Breast epithelium (tissue), 4 donors: ENCODE measurements around the gene C12orf42. TPM values are rescaled to one million over a fixed set of nuclear protein-coding genes. Genes with fewer than 3 reads are reported as not detected.

Experiments
- DNase-seq, 2 donors: peaks; one replicate each; pipeline ENCODE4 v3.0.0-alpha.2; 2019; ENCODE audit warnings: low spot score in 2 of 2
- H3K27ac ChIP-seq, 2 donors: fragments of 200-600 bp; sonication (generic) in 1 of 2; one replicate each; pipeline ENCODE4 v1.5.1; 2016 to 2019; ENCODE audit warnings: mild to moderate bottlenecking in 1 of 2
- H3K27me3 ChIP-seq, 2 donors: fragments of 200-600 bp; sonication (generic) in 1 of 2; one replicate each; pipeline versions ENCODE4 v1.5.1 to v1.6.0; 2017 to 2019; ENCODE audit warnings: control low read depth in 1 of 2, mild to moderate bottlenecking in 1 of 2
- H3K36me3 ChIP-seq: fragments of 200-600 bp; one replicate; pipeline ENCODE4 v1.5.1; 2019
- H3K4me1 ChIP-seq, 2 donors: fragments of 200-600 bp; sonication (generic); one replicate each; pipeline ENCODE4 v1.5.1; 2016 to 2019; ENCODE audit warnings: control low read depth in 1 of 2
- H3K4me3 ChIP-seq, 3 donors: fragments of 200-600 bp; sonication (generic); 1 replicate in 2 of 3; 2 replicates in 1 of 3; pipeline ENCODE4 v1.5.1; 2016 to 2019; ENCODE audit warnings: mild to moderate bottlenecking in 3 of 3, moderate library complexity in 2 of 3
- H3K9me3 ChIP-seq, 2 donors: fragments of 200-600 bp; sonication (generic) in 1 of 2; one replicate each; pipeline ENCODE4 v1.5.1; 2016 to 2019; ENCODE audit warnings: control low read depth in 1 of 2
- CTCF ChIP-seq, 3 donors: fragments of 450-650 bp; IDR thresholded peaks; one replicate each; pipeline ENCODE4 v1.5.1; 2016 to 2017; ENCODE audit warnings: antibody characterized with exemption in 3 of 3, mild to moderate bottlenecking in 3 of 3, moderate library complexity in 3 of 3
- POLR2A ChIP-seq: fragments of 450-650 bp; IDR thresholded peaks from one replicate; pipeline ENCODE4 v1.6.1; 2016; ENCODE audit warnings: antibody characterized with exemption, mild to moderate bottlenecking, moderate library complexity
- POLR2AphosphoS5 ChIP-seq, 3 donors: sonication (generic); formaldehyde crosslinking; IDR thresholded peaks; one replicate each; pipeline ENCODE4 v1.6.1; 2017; ENCODE audit warnings: antibody characterized with exemption in 3 of 3
- intact Hi-C: fragments of 100-400 bp; cut with DNase I; formaldehyde crosslinking; loops from one replicate; pipeline ENCODE4 v1.15.1; 2023; ENCODE audit warnings: low total_unique reads
- total RNA-seq, 3 donors: library from RNA; depleted of rRNA; stranded (reverse); fragments of >200 nt; gene quantifications; one replicate each; pipeline ENCODE4 v1.1.0, GENCODE V29; 2016

The C12orf42 gene
- total RNA-seq, 3 donors from 2014 or later, result 1.6 TPM; not detected in 2

GRCh38 chr12:103353913-103354312 lies 141.9 kb downstream of the C12orf42 start:
- H3K27me3 ChIP-seq, result no peaks in the 10 kb centered on the region
- no peaks in the 10 kb centered on the region for H3K36me3 ChIP-seq
- no peak for TF ChIP-seq POLR2A
- TF ChIP-seq POLR2AphosphoS5 (IDR thresholded peaks at IDR 0.05), result no peak
- TF ChIP-seq CTCF (IDR thresholded peaks at IDR 0.05), result no peak
- H3K4me1 ChIP-seq, result no peaks in the 10 kb centered on the region
- no peaks in the 10 kb centered on the region for H3K9me3 ChIP-seq
- no peak overlapping the region for H3K4me3 ChIP-seq
- no peak for DNase-seq
- no peak overlapping the region for H3K27ac ChIP-seq
- intact Hi-C loops, result no loop called here

- Histone ChIP-seq H3K27ac (no peak overlapping the region), H3K9me3 (peaks cover 0 to 5% of the 10 kb centered on the region in 2 donors), H3K4me3 (no peak overlapping the region), H3K27me3 (no peaks in the 10 kb centered on the region), H3K36me3 (no peaks in the 10 kb centered on the region), H3K4me1 (no peaks in the 10 kb centered on the region)
- no peak for TF ChIP-seq CTCF (IDR thresholded peaks at IDR 0.05)
- TF ChIP-seq POLR2AphosphoS5 (IDR thresholded peaks at IDR 0.05), result no peak
- TF ChIP-seq POLR2A, result no peak
- intact Hi-C loops, result no loop called here
- DNase-seq, result no peak
Observed at GRCh38 chr12:103350116-103350515, 145.7 kb downstream of the C12orf42 start.

DNA sequence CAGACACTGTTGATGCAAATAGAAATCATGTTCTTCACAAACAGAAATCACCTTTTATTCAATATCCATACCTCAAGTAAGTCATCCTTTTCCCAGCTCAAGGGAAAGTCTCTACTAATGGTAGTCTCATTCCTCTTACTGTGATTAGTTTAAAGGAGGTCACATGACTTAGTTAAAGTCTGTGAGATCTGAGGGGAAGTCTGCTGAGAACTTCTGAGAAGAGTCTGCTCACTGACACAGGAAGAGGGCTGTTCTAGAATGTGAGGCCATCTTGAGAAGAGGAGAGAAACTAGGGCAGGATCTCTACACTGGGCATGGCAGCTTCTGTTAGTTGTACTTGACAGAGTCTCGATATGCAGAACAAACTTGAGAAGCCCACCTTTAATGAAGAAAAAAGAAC lies 146.8 kb downstream of the C12orf42 start:
- intact Hi-C loops, result no loop called here
- Histone ChIP-seq H3K9me3 (peaks cover 0 to 5% of the 10 kb centered on the region in 2 donors), H3K27ac (no peak overlapping the region), H3K4me3 (no peak overlapping the region), H3K27me3 (no peaks in the 10 kb centered on the region), H3K4me1 (no peaks in the 10 kb centered on the region), H3K36me3 (no peaks in the 10 kb centered on the region)
- DNase-seq, result no peak
- no peak for TF ChIP-seq POLR2A
- TF ChIP-seq CTCF (IDR thresholded peaks at IDR 0.05), result no peak
- TF ChIP-seq POLR2AphosphoS5 (IDR thresholded peaks at IDR 0.05), result no peak

- Histone ChIP-seq H3K9me3 (peaks cover 0 to 6% of the 10 kb centered on the region in 2 donors), H3K36me3 (no peaks in the 10 kb centered on the region), H3K27me3 (no peaks in the 10 kb centered on the region), H3K27ac (no peak overlapping the region), H3K4me1 (no peaks in the 10 kb centered on the region), H3K4me3 (no peak overlapping the region)
- TF ChIP-seq POLR2A (no peak), CTCF (IDR thresholded peaks at IDR 0.05) (no peak), POLR2AphosphoS5 (IDR thresholded peaks at IDR 0.05) (no peak)
- DNase-seq, result no peak
- intact Hi-C loops, result no loop called here
Observed at GRCh38 chr12:103336940-103337339, 158.8 kb downstream of the C12orf42 start.

DNA sequence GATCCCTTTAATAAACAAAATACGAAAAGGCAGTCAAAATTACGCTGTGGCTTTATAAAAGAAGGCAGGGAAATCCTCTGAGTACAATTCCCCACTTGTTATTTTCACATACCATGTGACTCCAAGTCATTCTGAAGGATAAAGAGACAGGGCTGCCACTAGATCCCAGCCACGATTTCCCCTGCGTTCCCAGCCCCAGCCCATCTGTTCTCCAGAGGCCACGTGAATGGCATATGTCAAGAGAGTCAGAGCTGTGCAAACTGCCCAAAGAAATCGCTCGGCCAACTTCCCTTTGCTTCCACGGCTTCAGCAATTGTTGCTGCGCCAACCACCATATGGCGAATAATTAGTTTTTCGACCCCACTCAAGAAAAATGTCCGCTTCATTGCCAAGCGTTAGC lies 161.3 kb downstream of the C12orf42 start:
- intact Hi-C loops, result no loop called here
- no peaks in the 10 kb centered on the region for H3K27me3 ChIP-seq
- no peak for DNase-seq

More for the DNA sequence above, 161.3 kb downstream of the C12orf42 start:
- H3K4me1 ChIP-seq, result no peaks in the 10 kb centered on the region
- H3K36me3 ChIP-seq, result no peaks in the 10 kb centered on the region
- H3K4me3 ChIP-seq, result no peak overlapping the region
- H3K9me3 ChIP-seq, result no peaks in the 10 kb centered on the region
- TF ChIP-seq CTCF (IDR thresholded peaks at IDR 0.05) (no peak), POLR2AphosphoS5 (IDR thresholded peaks at IDR 0.05) (no peak), POLR2A (no peak)
- no peak overlapping the region for H3K27ac ChIP-seq
